GM19035 (cell line): ENCODE results near the gene DLGAP5.

Experiments used
- ATAC-seq: cut with Tn5 transposase; IDR thresholded peaks from one replicate; pipeline ENCODE4 v1.9.1; 2021; ENCODE audit not compliant: unreplicated experiment

Gene DLGAP5

GRCh38 chr14:55115460-55115859 lies 75.9 kb downstream of the DLGAP5 start:
- no peak for ATAC-seq

- no peak for ATAC-seq
These were observed 76.7 kb downstream of the DLGAP5 start for GRCh38 chr14:55114720-55115119.

GRCh38 chr14:55111122-55111708 lies 80.2 kb downstream of the DLGAP5 start:
- no peak for ATAC-seq

GRCh38 chr14:55109836-55110235 lies 81.5 kb downstream of the DLGAP5 start:
- ATAC-seq, result no peak

- ATAC-seq, result no peak
These were observed 83.4 kb downstream of the DLGAP5 start for GRCh38 chr14:55107766-55108554.

GRCh38 chr14:55105991-55106390 lies 85.4 kb downstream of the DLGAP5 start:
- ATAC-seq, result no peak

GRCh38 chr14:55103971-55104954 lies 87.1 kb downstream of the DLGAP5 start:
- ATAC-seq, result no peak

GRCh38 chr14:55103005-55103640 lies 88.3 kb downstream of the DLGAP5 start:
- peak; percentile 34 for ATAC-seq

GRCh38 chr14:55102141-55102621 lies 89.2 kb downstream of the DLGAP5 start:
- peak; percentile 64 for ATAC-seq

GRCh38 chr14:55101698-55102097 lies 89.7 kb downstream of the DLGAP5 start:
- no peak for ATAC-seq

GRCh38 chr14:55099756-55100155 lies 91.6 kb downstream of the DLGAP5 start:
- ATAC-seq, result no peak

- ATAC-seq, result no peak
These were observed 92.9 kb downstream of the DLGAP5 start for GRCh38 chr14:55098561-55098898.
